Fibroblast of mammary gland (primary cell): ENCODE data around the gene ADGRB2.

ENCODE experiments used
- DNase-seq: peaks from one replicate; pipeline ENCODE4 v3.0.0-alpha.2; 2010; ENCODE audit warnings: low read depth
- H3K4me3 ChIP-seq: 2 replicates; pipeline ENCODE4 v1.5.1; 2011; ENCODE audit warnings: low read depth, mild to moderate bottlenecking, low read length, moderate library complexity; ENCODE audit not compliant: control insufficient read depth
- CTCF ChIP-seq: conservative IDR thresholded peaks from 2 replicates; pipeline ENCODE4 v1.5.1; 2011; ENCODE audit warnings: low read depth, low read length, inconsistent platforms; ENCODE audit not compliant: control insufficient read depth, insufficient read depth

Gene ADGRB2

GRCh38 chr1:31795096-31795675 is 31.0 kb upstream of the ADGRB2 start:
- DNase-seq: no peak
- no peak for TF ChIP-seq CTCF
- H3K4me3 ChIP-seq: no peak overlapping the region

DNA sequence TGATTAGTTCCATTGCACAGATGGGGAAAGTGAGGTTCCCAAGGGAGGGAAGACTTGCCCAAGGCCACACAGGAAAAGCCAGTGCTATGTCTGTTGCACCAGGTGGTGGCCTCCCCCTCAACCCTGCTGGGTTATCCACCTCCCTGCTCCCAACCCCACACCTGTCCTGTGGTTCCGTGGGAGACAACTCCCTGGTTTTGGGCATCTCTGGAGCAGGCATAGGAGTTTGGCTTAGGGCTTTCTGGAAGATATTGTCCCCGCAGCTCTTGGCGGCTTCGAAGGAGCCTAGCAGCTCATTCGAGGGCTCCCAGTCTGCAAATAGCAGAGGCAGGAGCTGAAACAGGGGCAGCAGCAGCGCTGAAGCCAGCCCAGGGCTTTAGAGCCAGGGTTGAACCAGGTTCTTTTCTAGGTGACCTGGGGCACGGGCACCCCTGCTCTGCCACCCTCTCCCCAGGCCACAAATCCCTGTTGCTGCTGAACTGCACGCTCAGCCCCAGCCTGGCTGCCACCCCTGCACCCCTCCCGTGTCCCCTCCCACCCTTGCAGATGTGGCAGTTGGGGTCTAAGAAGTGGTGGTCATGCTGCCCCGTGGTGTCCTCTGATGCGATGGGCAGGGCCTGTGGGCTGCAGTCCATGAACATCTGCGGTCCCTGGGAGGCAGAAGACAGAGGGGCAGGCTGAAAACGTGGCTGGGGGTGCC is 29.6 kb upstream of the ADGRB2 start:
- TF ChIP-seq CTCF: no peak
- no peak for DNase-seq

DNA sequence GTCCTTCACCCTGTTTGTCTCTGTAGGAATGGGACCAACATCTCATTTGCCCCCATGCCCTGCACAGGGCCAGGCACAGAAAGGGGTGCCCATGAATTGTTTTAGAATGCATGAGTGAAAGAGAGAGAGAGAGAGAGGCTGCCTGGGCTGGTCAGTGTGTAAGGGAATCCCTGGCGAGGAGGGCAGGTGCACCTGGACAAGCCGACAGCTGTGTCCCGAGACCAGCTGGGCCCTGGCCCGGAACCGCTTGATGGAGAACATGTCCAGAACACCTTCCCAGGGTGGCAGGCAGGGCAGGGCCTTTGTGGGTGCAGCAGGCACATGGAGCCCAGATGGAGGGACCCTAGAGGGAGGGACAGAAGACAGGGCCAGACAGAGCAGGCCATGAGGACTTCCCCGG is 28.9 kb upstream of the ADGRB2 start:
- no peak overlapping the region for H3K4me3 ChIP-seq
- no peak for DNase-seq
- no peak for TF ChIP-seq CTCF

More for the DNA sequence above, 29.6 kb upstream of the ADGRB2 start:
- H3K4me3 ChIP-seq: no peak overlapping the region

DNA sequence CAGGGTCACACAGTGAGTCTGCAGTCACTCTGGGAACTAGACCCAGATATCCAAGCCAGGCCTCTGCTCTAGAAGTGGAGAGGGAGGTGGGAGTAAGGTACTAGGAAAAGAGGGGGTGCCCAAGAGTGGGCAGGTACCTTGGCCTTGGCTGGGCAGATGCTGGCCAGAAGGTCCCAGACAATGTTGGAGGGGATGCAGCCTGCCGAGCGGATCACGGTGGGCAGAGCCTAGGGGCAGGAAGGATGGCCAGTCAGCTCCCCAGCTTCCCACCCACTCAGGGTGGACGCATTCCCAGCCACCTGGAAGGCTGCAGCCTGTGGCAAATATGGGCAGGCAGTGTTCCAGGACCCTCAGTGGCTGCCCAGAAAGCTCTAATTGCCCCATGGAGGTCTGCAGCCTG is 28.4 kb upstream of the ADGRB2 start:
- TF ChIP-seq CTCF: no peak
- DNase-seq: no peak
- no peak overlapping the region for H3K4me3 ChIP-seq

DNA sequence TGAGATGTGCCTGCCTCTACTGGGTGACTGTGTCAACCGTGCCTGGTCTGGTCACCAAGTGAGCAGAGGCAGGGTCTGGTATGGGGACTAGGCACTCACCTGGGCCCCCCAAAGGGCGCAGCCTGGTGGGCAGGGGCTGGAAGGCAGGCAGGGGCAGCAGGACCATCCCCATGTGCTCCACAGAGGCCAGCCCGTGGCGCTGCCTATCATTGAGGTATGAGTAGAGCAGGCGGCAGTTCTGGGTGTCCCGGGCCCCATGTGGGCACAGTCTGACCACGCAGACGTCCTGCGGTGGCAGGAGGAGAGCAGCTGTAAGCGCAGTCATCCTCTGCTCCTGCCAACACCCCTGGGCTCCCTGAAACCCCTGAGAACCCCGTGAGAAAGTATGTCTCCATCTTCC is 28.0 kb upstream of the ADGRB2 start:
- no peak overlapping the region for H3K4me3 ChIP-seq
- no peak for DNase-seq
- TF ChIP-seq CTCF: no peak

DNA sequence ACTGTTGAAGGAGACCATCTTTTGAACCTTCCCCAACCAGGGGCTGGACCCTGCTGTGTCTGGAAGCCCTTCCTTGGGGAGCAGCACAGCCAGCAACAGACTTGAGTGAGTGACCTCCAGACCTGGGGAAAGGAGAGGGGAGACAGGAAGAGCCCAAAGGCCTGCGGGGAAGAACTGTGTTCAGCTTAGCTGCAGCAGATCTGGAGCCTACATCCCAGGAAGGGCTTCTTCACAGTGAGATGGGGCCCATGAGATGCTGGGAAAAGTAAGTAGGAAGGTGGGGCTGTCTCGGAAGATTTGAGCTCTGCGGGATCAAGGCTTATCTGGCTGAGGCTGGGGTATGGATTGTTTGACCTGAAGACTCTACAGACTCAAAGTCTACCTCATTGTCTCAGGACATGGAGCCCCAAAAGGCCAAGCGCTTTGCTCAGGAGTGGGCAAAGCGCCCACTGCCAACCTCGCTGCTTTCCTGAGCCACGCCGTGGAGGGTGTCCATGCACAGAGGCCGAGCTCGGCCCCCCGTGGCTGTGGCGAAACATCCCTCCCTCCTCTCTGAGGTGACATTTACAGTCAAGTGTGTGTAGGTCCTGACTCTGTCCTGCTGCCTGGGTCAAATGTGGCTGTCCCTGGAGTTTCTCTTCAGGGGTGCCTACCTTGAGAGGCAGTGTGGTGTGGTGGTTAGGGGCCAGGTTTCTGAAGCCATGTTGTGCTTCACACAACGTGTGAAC is 27.2 kb upstream of the ADGRB2 start:
- TF ChIP-seq CTCF: no peak
- H3K4me3 ChIP-seq: no peak overlapping the region
- no peak for DNase-seq
